Measurements from ENCODE around the gene ZNF768. TPM values are rescaled to one million over a fixed set of nuclear protein-coding genes. Genes with fewer than 3 reads are reported as not detected.

ZNF768 gene
- total RNA-seq, 1 donor from 2014 or later = 15.5 TPM

DNA sequence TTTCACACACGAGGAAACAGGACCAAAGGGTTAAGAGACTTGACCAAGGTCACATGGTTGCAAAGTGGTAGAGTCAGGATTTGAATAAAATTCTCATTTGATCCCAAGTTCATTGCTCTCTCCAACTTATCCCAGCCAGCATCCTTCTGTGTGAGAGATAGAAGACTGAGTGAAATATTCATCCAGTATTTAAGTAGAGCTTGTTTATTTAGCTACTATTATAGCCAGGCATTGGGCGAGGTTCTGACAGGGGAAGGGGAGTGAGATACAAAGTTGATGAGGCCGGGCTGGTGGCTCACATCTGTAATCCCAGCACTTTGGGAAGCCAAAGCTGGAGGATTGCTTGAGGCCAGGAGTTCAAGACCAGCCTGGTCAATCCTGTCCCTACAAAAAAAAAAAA is 49.4 kb downstream of the ZNF768 start:
- Histone ChIP-seq H3K4me3 (no peak overlapping the region), H3F3A (ENCODE audit: low read depth) (no peaks in the 10 kb centered on the region), H3K4me1 (no peaks in the 10 kb centered on the region), H4K20me1 (ENCODE audit: low read depth) (no peaks in the 10 kb centered on the region), H3K27ac (no peak overlapping the region), H3K9ac (no peak overlapping the region), H3K9me3 (ENCODE audit: low read depth) (no peaks in the 10 kb centered on the region), H3K36me3 (no peaks in the 10 kb centered on the region), H2AFZ (replicated peaks) (no peak overlapping the region), H3K4me2 (no peak overlapping the region), H3K79me2 (ENCODE audit: low read depth) (no peaks in the 10 kb centered on the region), H3K27me3 (no peaks in the 10 kb centered on the region)
- H3K4me1 Mint-ChIP-seq = no peaks in the 10 kb centered on the region
- H3K27ac Mint-ChIP-seq = no peak overlapping the region
- H3K27me3 Mint-ChIP-seq (ENCODE audit: insufficient read depth, low read depth) = peaks cover 12% of the 10 kb centered on the region
- TF ChIP-seq CTCF (IDR thresholded peaks at IDR 0.05) (no peak), EZH2 (IDR thresholded peaks at IDR 0.05) (no peak), EZH2phosphoT487 (IDR thresholded peaks at IDR 0.05) (no peak)
- H3K36me3 Mint-ChIP-seq = no peaks in the 10 kb centered on the region
- no peaks in the 10 kb centered on the region for H3K9me3 Mint-ChIP-seq
- DNase-seq (ENCODE audit: low spot score) = no peak
- no peak overlapping the region for H3K4me3 Mint-ChIP-seq

- no peaks in the 10 kb centered on the region for H3K79me2 ChIP-seq (ENCODE audit: low read depth)
- TF ChIP-seq CTCF (IDR thresholded peaks at IDR 0.05) = no peak
- no peak for TF ChIP-seq EZH2phosphoT487 (IDR thresholded peaks at IDR 0.05)
- no peak for TF ChIP-seq EZH2 (IDR thresholded peaks at IDR 0.05)
- DNase-seq (ENCODE audit: low spot score) = no peak
- Mint-ChIP-seq H3K36me3 (no peaks in the 10 kb centered on the region), H3K4me3 (no peak overlapping the region), H3K9me3 (no peaks in the 10 kb centered on the region), H3K4me1 (no peaks in the 10 kb centered on the region), H3K27ac (no peak overlapping the region), H3K27me3 (ENCODE audit: insufficient read depth, low read depth) (peaks cover 12% of the 10 kb centered on the region)
- no peaks in the 10 kb centered on the region for H3K27me3 ChIP-seq
- H3K36me3 ChIP-seq = no peaks in the 10 kb centered on the region
- H3K4me1 ChIP-seq = no peaks in the 10 kb centered on the region
- no peaks in the 10 kb centered on the region for H3F3A ChIP-seq (ENCODE audit: low read depth)
- H3K9me3 ChIP-seq (ENCODE audit: low read depth) = no peaks in the 10 kb centered on the region
- H3K27ac ChIP-seq = no peak overlapping the region
- H3K4me3 ChIP-seq = no peak overlapping the region
- H2AFZ ChIP-seq (replicated peaks) = no peak overlapping the region
- H4K20me1 ChIP-seq (ENCODE audit: low read depth) = no peaks in the 10 kb centered on the region
- H3K4me2 ChIP-seq = no peak overlapping the region
- no peak overlapping the region for H3K9ac ChIP-seq
These were observed 51.7 kb downstream of the ZNF768 start for GRCh38 chr16:30474684-30475083.

DNA sequence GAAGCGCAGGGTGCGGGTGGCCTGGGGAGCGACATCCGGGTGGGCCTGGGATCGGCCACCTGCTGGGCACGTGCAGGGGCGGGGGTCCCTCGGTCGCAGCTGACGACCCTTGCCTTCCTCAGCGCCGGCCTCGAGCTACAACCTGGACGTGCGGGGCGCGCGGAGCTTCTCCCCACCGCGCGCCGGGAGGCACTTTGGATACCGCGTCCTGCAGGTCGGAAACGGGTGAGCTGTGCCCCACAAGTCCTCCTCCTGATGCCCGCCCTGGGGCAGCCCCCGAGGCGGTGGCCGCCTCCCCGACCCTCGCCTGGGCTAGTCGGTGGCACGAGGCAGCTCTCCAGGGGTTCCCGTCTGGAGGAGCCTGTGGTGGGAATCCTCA is 52.3 kb downstream of the ZNF768 start:
- Mint-ChIP-seq H3K9me3 (no peaks in the 10 kb centered on the region), H3K27me3 (ENCODE audit: insufficient read depth, low read depth) (peaks cover 12% of the 10 kb centered on the region), H3K36me3 (no peaks in the 10 kb centered on the region), H3K27ac (no peak overlapping the region), H3K4me1 (no peaks in the 10 kb centered on the region), H3K4me3 (no peak overlapping the region)
- Histone ChIP-seq H3K4me2 (no peak overlapping the region), H3K36me3 (no peaks in the 10 kb centered on the region), H2AFZ (replicated peaks) (no peak overlapping the region), H3K79me2 (ENCODE audit: low read depth) (no peaks in the 10 kb centered on the region), H3K4me1 (no peaks in the 10 kb centered on the region), H3K9ac (no peak overlapping the region), H3F3A (ENCODE audit: low read depth) (no peaks in the 10 kb centered on the region), H3K9me3 (ENCODE audit: low read depth) (no peaks in the 10 kb centered on the region), H3K27me3 (no peaks in the 10 kb centered on the region), H3K4me3 (no peak overlapping the region), H3K27ac (no peak overlapping the region), H4K20me1 (ENCODE audit: low read depth) (no peaks in the 10 kb centered on the region)
- DNase-seq (ENCODE audit: low spot score) = no peak
- TF ChIP-seq CTCF (IDR thresholded peaks at IDR 0.05) = no peak
- TF ChIP-seq EZH2phosphoT487 (IDR thresholded peaks at IDR 0.05) = no peak
- no peak for TF ChIP-seq EZH2 (IDR thresholded peaks at IDR 0.05)

Small RNA genes lying within 50 kb of the gene (microRNA-seq; reads per million reads assigned to microRNA genes)
- gene MIR4518 = not detected

Small RNA genes lying within 50 kb of the gene (small RNA-seq; reads per million reads assigned to genes)
- gene MIR4518 (not detected), gene RNU7-61P (not detected)

Other genes starting within 250 kb of the ZNF768 start
- gene CD2BP2, start 171.3 kb downstream of the ZNF768 start, total RNA-seq (ENCODE audit: low replicate concordance) = 30.4 and 55.1 TPM in 2 replicates
- gene TBC1D10B, start 156.1 kb downstream of the ZNF768 start, total RNA-seq (ENCODE audit: low replicate concordance) = 8.2 and 23.4 TPM in 2 replicates
- gene MYL11, start 151.8 kb downstream of the ZNF768 start, total RNA-seq (ENCODE audit: low replicate concordance) = 0.68 and 4.1 TPM in 2 replicates
- gene SEPTIN1, start 144.0 kb downstream of the ZNF768 start, total RNA-seq (ENCODE audit: low replicate concordance) = 1.1 TPM in 1 of 2 replicates, not detected in the other
- 39.3 and 41.8 TPM in 2 replicates for gene ZNF48, start 131.1 kb downstream of the ZNF768 start, total RNA-seq (ENCODE audit: low replicate concordance)
- gene ZNF771, start 119.0 kb downstream of the ZNF768 start, total RNA-seq (ENCODE audit: low replicate concordance) = 6.0 and 17.7 TPM in 2 replicates
- gene DCTPP1, start 96.5 kb downstream of the ZNF768 start, total RNA-seq (ENCODE audit: low replicate concordance) = 30.4 and 47.9 TPM in 2 replicates
- 9.0 and 13.9 TPM in 2 replicates for gene SEPHS2, start 80.7 kb downstream of the ZNF768 start, total RNA-seq (ENCODE audit: low replicate concordance)
- not detected in 2 replicates for gene ITGAL, start 53.8 kb downstream of the ZNF768 start, total RNA-seq (ENCODE audit: low replicate concordance)
- 7.0 and 14.5 TPM in 2 replicates for gene ZNF747, start 8.3 kb upstream of the ZNF768 start, total RNA-seq (ENCODE audit: low replicate concordance)
- gene ZNF764, start 31.8 kb upstream of the ZNF768 start, total RNA-seq (ENCODE audit: low replicate concordance) = 3.6 and 12.6 TPM in 2 replicates
- 3.6 and 6.2 TPM in 2 replicates for gene ZNF688, start 45.1 kb upstream of the ZNF768 start, total RNA-seq (ENCODE audit: low replicate concordance)
- 17.8 and 19.5 TPM in 2 replicates for gene ZNF785, start 59.1 kb upstream of the ZNF768 start, total RNA-seq (ENCODE audit: low replicate concordance)
- 9.2 and 15.3 TPM in 2 replicates for gene ZNF689, start 83.8 kb upstream of the ZNF768 start, total RNA-seq (ENCODE audit: low replicate concordance)
- gene PRR14, start 124.4 kb upstream of the ZNF768 start, total RNA-seq (ENCODE audit: low replicate concordance) = 3.5 and 14.6 TPM in 2 replicates
- gene FBRS, start 131.9 kb upstream of the ZNF768 start, total RNA-seq (ENCODE audit: low replicate concordance) = 3.6 and 20.5 TPM in 2 replicates
- 4.6 and 8.8 TPM in 2 replicates for gene SRCAP, start 172.6 kb upstream of the ZNF768 start, total RNA-seq (ENCODE audit: low replicate concordance)
- gene PHKG2, start 221.9 kb upstream of the ZNF768 start, total RNA-seq (ENCODE audit: low replicate concordance) = 20.2 and 31.4 TPM in 2 replicates
- 0.56 and 8.0 TPM in 2 replicates for gene CFAP119, start 235.5 kb upstream of the ZNF768 start, total RNA-seq (ENCODE audit: low replicate concordance)
- gene RNF40, start 235.8 kb upstream of the ZNF768 start, total RNA-seq (ENCODE audit: low replicate concordance) = 45.6 and 77.3 TPM in 2 replicates

Measured in neural progenitor cell (in vitro differentiated cells).